K562 (cell line): ENCODE measurements around the gene TMF1. TPM values are rescaled to one million over a fixed set of nuclear protein-coding genes. Genes with fewer than 3 reads are reported as not detected.

Experiments
- NFATC3 ChIP-seq: fragments of 450-650 bp; IDR thresholded peaks from 2 replicates; pipeline ENCODE4 v1.6.1; 2017; ENCODE audit warnings: mild to moderate bottlenecking
- NFE2L1 ChIP-seq: fragments of 450-650 bp; IDR thresholded peaks from 2 replicates; pipeline ENCODE4 v1.6.1; 2016; ENCODE audit warnings: missing genetic modification characterization, low read depth, mild to moderate bottlenecking, missing compliant biosample characterization, moderate library complexity, borderline replicate concordance
- PHF8 ChIP-seq: fragments of 200-600 bp; sonication (generic); IDR thresholded peaks from 2 replicates; pipeline ENCODE4 v1.6.1; 2012; ENCODE audit warnings: mixed run types, mild to moderate bottlenecking, inconsistent platforms, low read length, moderate library complexity, borderline replicate concordance
- POLR2AphosphoS5 ChIP-seq: IDR thresholded peaks from 2 replicates; pipeline ENCODE4 v1.6.1; 2011; ENCODE audit warnings: mild to moderate bottlenecking, low read depth, low read length, moderate library complexity; ENCODE audit not compliant: control insufficient read depth, insufficient read depth
- TOE1 ChIP-seq, 2 experiments: fragments of 450-650 bp in 1 of 2; sonication (generic) in 1 of 2; formaldehyde crosslinking in 1 of 2; IDR thresholded peaks; 2 replicates each; pipeline versions ENCODE4 v1.7.1 to v1.8.0; 2016 to 2022; ENCODE audit warnings: borderline replicate concordance in 2 of 2, mild to moderate bottlenecking in 2 of 2, antibody characterized with exemption in 1 of 2, inconsistent platforms in 1 of 2, low read depth in 1 of 2, missing genetic modification reagents in 1 of 2, moderate library complexity in 1 of 2
- ZNF644 ChIP-seq: fragments of 200-800 bp; sonication (Bioruptor generic); IDR thresholded peaks from 2 replicates; pipeline ENCODE4 v1.6.1; 2016; ENCODE audit warnings: low read depth, missing genetic modification characterization, missing compliant biosample characterization
- polyA plus RNA-seq, 8 experiments: library from polyadenylated mRNA; depleted of rRNA in 4 of 8; stranded (reverse) in 5 of 8; unstranded in 3 of 8; fragments of >200 nt; fragmentation: Nextera tagmentation in 2 of 8; fragmentation: Illumina TruSeq in 1 of 8; extraction: Ambion mirVana in 2 of 8; extraction: Trizol in 1 of 8; gene quantifications; 2 replicates each; pipeline versions ENCODE4 v1.2.1 to v1.2.3, GENCODE V29; 2011 to 2014; ENCODE audit warnings: inconsistent platforms in 1 of 8, missing spikeins in 1 of 8
- total RNA-seq, 7 experiments: library from RNA; depleted of rRNA in 6 of 7; stranded (reverse); fragments of >200 nt in 6 of 7; fragmentation: Illumina TruSeq in 2 of 7; extraction: Trizol in 2 of 7; gene quantifications; 2 replicates each; pipeline versions ENCODE4 v1.2.1 to v1.2.3, GENCODE V29; 2011 to 2021; ENCODE audit warnings: low replicate concordance in 1 of 7
- TF ChIP-seq, protein P1 (sequence below): fragments of 450-650 bp; IDR thresholded peaks from 2 replicates; pipeline ENCODE4 v1.6.1; 2017; ENCODE audit warnings: antibody characterized with exemption, mild to moderate bottlenecking
- TF ChIP-seq, protein P2 (sequence below): fragments of 250-450 bp; sonication (Bioruptor Pico); IDR thresholded peaks from 2 replicates; pipeline ENCODE4 v1.5.0; 2021; ENCODE audit warnings: mild to moderate bottlenecking, borderline replicate concordance
- TF ChIP-seq, protein P3 (sequence below): fragments of 450-650 bp; formaldehyde crosslinking; IDR thresholded peaks from 2 replicates; pipeline ENCODE4 v1.4.0; 2022; ENCODE audit warnings: mild to moderate bottlenecking, moderate library complexity
- TF ChIP-seq, protein P4 (sequence below): fragments of 150-350 bp; IDR thresholded peaks from 2 replicates; pipeline ENCODE4 v1.6.1; 2014; ENCODE audit warnings: low read depth, mild to moderate bottlenecking, low read length, borderline replicate concordance

The TMF1 gene
- total and polyA plus RNA-seq, 9 of the 15 experiments (the other 6 are each of a cell fraction or from before 2014, with no cell fraction given) = 3.1 to 13.9 (median 10.3) TPM

DNA sequence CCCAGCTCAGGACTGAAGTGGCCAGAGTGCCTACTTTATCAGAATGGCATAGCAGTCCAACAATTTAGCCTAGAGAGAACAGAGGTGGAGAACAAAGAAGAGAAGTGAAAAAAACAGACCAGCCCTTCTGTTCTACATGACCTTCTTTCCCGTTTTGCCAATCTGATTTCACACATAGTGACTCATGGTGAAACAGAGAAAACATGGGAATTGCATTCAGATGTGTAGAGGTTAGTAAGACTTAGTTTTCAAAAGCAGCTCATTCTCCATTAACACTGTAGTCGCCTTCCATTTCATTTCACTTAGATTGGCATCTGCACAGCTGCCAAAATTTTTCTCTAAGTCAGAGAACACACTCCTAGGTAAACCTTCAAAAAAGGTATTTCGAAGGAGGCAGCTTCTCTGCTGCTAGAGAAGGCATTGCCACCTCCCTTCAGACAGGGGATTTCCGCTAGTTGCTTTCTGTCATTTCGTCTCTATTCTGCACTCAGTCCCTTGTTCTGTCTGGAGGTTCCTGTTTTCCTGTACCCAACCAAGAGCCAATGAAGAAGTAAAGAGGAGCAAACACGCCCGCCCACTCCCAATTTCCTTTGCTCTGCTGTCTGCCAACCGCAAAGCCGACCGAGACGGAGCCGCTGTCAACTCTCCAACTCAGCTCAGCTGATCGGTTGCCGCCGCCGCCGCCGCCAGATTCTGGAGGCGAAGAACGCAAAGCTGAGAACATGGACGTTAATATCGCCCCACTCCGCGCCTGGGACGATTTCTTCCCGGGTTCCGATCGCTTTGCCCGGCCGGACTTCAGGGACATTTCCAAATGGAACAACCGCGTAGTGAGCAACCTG, 32.4 kb upstream of the TMF1 start, which contains the start of gene ARL6IP5 (continued):
- TF ChIP-seq, protein P1, sequence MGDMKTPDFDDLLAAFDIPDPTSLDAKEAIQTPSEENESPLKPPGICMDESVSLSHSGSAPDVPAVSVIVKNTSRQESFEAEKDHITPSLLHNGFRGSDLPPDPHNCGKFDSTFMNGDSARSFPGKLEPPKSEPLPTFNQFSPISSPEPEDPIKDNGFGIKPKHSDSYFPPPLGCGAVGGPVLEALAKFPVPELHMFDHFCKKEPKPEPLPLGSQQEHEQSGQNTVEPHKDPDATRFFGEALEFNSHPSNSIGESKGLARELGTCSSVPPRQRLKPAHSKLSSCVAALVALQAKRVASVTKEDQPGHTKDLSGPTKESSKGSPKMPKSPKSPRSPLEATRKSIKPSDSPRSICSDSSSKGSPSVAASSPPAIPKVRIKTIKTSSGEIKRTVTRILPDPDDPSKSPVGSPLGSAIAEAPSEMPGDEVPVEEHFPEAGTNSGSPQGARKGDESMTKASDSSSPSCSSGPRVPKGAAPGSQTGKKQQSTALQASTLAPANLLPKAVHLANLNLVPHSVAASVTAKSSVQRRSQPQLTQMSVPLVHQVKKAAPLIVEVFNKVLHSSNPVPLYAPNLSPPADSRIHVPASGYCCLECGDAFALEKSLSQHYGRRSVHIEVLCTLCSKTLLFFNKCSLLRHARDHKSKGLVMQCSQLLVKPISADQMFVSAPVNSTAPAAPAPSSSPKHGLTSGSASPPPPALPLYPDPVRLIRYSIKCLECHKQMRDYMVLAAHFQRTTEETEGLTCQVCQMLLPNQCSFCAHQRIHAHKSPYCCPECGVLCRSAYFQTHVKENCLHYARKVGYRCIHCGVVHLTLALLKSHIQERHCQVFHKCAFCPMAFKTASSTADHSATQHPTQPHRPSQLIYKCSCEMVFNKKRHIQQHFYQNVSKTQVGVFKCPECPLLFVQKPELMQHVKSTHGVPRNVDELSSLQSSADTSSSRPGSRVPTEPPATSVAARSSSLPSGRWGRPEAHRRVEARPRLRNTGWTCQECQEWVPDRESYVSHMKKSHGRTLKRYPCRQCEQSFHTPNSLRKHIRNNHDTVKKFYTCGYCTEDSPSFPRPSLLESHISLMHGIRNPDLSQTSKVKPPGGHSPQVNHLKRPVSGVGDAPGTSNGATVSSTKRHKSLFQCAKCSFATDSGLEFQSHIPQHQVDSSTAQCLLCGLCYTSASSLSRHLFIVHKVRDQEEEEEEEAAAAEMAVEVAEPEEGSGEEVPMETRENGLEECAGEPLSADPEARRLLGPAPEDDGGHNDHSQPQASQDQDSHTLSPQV = 0 out of 2 replicates have a peak, but pooled peaks have one; percentile 14
- TF ChIP-seq NFATC3 (no peak), POLR2AphosphoS5 (no peak), PHF8 (peak; percentile 45; the same call in 1 of the 2 replicates), ZNF644 (tag) (no peak), NFE2L1 (tag) (no peak), TOE1 (IDR thresholded peaks at IDR 0.05; ENCODE audit: borderline replicate concordance) (peak; percentile 60; the same call in 1 of the 2 replicates), TOE1 (CRISPR knock-in tag; IDR thresholded peaks at IDR 0.05; ENCODE audit: borderline replicate concordance, low read depth) (no peak)
- TF ChIP-seq, protein P2, sequence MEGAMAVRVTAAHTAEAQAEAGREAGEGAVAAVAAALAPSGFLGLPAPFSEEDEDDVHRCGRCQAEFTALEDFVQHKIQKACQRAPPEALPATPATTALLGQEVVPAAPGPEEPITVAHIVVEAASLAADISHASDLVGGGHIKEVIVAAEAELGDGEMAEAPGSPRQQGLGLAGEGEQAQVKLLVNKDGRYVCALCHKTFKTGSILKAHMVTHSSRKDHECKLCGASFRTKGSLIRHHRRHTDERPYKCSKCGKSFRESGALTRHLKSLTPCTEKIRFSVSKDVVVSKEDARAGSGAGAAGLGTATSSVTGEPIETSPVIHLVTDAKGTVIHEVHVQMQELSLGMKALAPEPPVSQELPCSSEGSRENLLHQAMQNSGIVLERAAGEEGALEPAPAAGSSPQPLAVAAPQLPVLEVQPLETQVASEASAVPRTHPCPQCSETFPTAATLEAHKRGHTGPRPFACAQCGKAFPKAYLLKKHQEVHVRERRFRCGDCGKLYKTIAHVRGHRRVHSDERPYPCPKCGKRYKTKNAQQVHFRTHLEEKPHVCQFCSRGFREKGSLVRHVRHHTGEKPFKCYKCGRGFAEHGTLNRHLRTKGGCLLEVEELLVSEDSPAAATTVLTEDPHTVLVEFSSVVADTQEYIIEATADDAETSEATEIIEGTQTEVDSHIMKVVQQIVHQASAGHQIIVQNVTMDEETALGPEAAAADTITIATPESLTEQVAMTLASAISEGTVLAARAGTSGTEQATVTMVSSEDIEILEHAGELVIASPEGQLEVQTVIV = no peak
- TF ChIP-seq, protein P3, sequence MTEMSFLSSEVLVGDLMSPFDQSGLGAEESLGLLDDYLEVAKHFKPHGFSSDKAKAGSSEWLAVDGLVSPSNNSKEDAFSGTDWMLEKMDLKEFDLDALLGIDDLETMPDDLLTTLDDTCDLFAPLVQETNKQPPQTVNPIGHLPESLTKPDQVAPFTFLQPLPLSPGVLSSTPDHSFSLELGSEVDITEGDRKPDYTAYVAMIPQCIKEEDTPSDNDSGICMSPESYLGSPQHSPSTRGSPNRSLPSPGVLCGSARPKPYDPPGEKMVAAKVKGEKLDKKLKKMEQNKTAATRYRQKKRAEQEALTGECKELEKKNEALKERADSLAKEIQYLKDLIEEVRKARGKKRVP (CRISPR knock-in tag) = no peak
- TF ChIP-seq, protein P4, sequence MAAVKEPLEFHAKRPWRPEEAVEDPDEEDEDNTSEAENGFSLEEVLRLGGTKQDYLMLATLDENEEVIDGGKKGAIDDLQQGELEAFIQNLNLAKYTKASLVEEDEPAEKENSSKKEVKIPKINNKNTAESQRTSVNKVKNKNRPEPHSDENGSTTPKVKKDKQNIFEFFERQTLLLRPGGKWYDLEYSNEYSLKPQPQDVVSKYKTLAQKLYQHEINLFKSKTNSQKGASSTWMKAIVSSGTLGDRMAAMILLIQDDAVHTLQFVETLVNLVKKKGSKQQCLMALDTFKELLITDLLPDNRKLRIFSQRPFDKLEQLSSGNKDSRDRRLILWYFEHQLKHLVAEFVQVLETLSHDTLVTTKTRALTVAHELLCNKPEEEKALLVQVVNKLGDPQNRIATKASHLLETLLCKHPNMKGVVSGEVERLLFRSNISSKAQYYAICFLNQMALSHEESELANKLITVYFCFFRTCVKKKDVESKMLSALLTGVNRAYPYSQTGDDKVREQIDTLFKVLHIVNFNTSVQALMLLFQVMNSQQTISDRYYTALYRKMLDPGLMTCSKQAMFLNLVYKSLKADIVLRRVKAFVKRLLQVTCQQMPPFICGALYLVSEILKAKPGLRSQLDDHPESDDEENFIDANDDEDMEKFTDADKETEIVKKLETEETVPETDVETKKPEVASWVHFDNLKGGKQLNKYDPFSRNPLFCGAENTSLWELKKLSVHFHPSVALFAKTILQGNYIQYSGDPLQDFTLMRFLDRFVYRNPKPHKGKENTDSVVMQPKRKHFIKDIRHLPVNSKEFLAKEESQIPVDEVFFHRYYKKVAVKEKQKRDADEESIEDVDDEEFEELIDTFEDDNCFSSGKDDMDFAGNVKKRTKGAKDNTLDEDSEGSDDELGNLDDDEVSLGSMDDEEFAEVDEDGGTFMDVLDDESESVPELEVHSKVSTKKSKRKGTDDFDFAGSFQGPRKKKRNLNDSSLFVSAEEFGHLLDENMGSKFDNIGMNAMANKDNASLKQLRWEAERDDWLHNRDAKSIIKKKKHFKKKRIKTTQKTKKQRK = no peak
